SK-N-MC (cell line): Measurements from ENCODE around the gene ARHGDIG.

Experiments
- DNase-seq: peaks from one replicate; pipeline ENCODE4 v3.0.0-alpha.2; 2011; ENCODE audit warnings: low read depth, low spot score
- H3K27ac ChIP-seq: fragments of 200-600 bp; sonication (generic); 2 replicates; pipeline ENCODE4 v1.5.1; 2016; ENCODE audit warnings: mixed run types
- H3K36me3 ChIP-seq: fragments of 200-600 bp; sonication (generic); 2 replicates; pipeline ENCODE4 v1.6.1; 2017; ENCODE audit warnings: antibody characterized with exemption, low read length, mixed read lengths; ENCODE audit not compliant: insufficient read depth
- H3K4me3 ChIP-seq: fragments of 200-600 bp; sonication (generic); 2 replicates; pipeline ENCODE4 v1.5.1; 2016
- H3K9ac ChIP-seq: fragments of 200-600 bp; sonication (generic); 2 replicates; pipeline ENCODE4 v1.8.0; 2017; ENCODE audit warnings: mixed run types, mixed read lengths; ENCODE audit not compliant: insufficient read length
- H3K9me3 ChIP-seq: fragments of 200-600 bp; sonication (generic); 2 replicates; pipeline ENCODE4 v1.6.1; 2017; ENCODE audit warnings: low read depth, mild to moderate bottlenecking, antibody characterized with exemption, low read length, moderate library complexity, mixed read lengths
- EZH2 ChIP-seq: fragments of 200-600 bp; sonication (generic); IDR thresholded peaks from one replicate; pipeline ENCODE4 v1.6.1; 2017; ENCODE audit warnings: antibody characterized with exemption
- FOXP2 ChIP-seq: optimal IDR thresholded peaks from 2 replicates; pipeline ENCODE3; 2011; ENCODE audit warnings: mild to moderate bottlenecking, moderate library complexity; ENCODE audit not compliant: insufficient read depth; ENCODE audit errors: extremely low read length, control extremely low read depth
- POLR2AphosphoS5 ChIP-seq: IDR thresholded peaks from 2 replicates; pipeline ENCODE4 v1.6.1; 2012; ENCODE audit warnings: mild to moderate bottlenecking, low read depth, low read length, borderline replicate concordance

The ARHGDIG gene

GRCh38 chr16:301235-301634 lies 20.8 kb downstream of the ARHGDIG start:
- DNase-seq: no peak
- H3K9me3 ChIP-seq: no peaks in the 10 kb centered on the region
- H3K27ac ChIP-seq: no peak overlapping the region
- TF ChIP-seq FOXP2 (no peak), EZH2 (no peak), POLR2AphosphoS5 (no peak)
- H3K36me3 ChIP-seq: no peaks in the 10 kb centered on the region; the same call in 1 of the 2 replicates
- no peak overlapping the region for H3K9ac ChIP-seq
- no peak overlapping the region for H3K4me3 ChIP-seq

GRCh38 chr16:301950-302349 lies 21.6 kb downstream of the ARHGDIG start:
- Histone ChIP-seq H3K36me3 (no peaks in the 10 kb centered on the region; the same call in 1 of the 2 replicates), H3K27ac (no peak overlapping the region), H3K4me3 (no peak overlapping the region), H3K9me3 (no peaks in the 10 kb centered on the region), H3K9ac (no peak overlapping the region)
- no peak for TF ChIP-seq EZH2
- TF ChIP-seq POLR2AphosphoS5: no peak
- TF ChIP-seq FOXP2: no peak
- DNase-seq: no peak

GRCh38 chr16:303760-304505 lies 23.5 kb downstream of the ARHGDIG start:
- Histone ChIP-seq H3K9ac (no peak overlapping the region), H3K9me3 (no peaks in the 10 kb centered on the region), H3K36me3 (0 out of 2 replicates have a peak, but pooled peaks cover 2% of the 10 kb centered on the region), H3K27ac (no peak overlapping the region), H3K4me3 (no peak overlapping the region)
- DNase-seq: no peak
- TF ChIP-seq POLR2AphosphoS5 (no peak), FOXP2 (no peak), EZH2 (no peak)

- no peak for TF ChIP-seq POLR2AphosphoS5
- TF ChIP-seq EZH2: no peak
- no peak for TF ChIP-seq FOXP2
- no peak overlapping the region for H3K9ac ChIP-seq
- no peak overlapping the region for H3K27ac ChIP-seq
- no peak for DNase-seq
- H3K36me3 ChIP-seq: 0 out of 2 replicates have a peak, but pooled peaks cover 2% of the 10 kb centered on the region
- no peak overlapping the region for H3K4me3 ChIP-seq
- no peaks in the 10 kb centered on the region for H3K9me3 ChIP-seq
Observed at GRCh38 chr16:305916-306626, 25.7 kb downstream of the ARHGDIG start.

- Histone ChIP-seq H3K9me3 (no peaks in the 10 kb centered on the region), H3K36me3 (peaks cover 2% of the 10 kb centered on the region; the same call in 1 of the 2 replicates), H3K27ac (peak overlapping the region; percentile 46; the same call in 1 of the 2 replicates), H3K9ac (no peak overlapping the region), H3K4me3 (no peak overlapping the region)
- TF ChIP-seq EZH2 (no peak), POLR2AphosphoS5 (no peak), FOXP2 (no peak)
- DNase-seq: no peak
Observed at GRCh38 chr16:306911-307370, 26.6 kb downstream of the ARHGDIG start.

- Histone ChIP-seq H3K27ac (no peak overlapping the region), H3K9me3 (no peaks in the 10 kb centered on the region), H3K4me3 (no peak overlapping the region), H3K36me3 (peaks cover 2% of the 10 kb centered on the region; the same call in 1 of the 2 replicates), H3K9ac (no peak overlapping the region)
- TF ChIP-seq POLR2AphosphoS5 (no peak), FOXP2 (no peak), EZH2 (no peak)
- DNase-seq: no peak
Observed at GRCh38 chr16:307691-308312, 27.4 kb downstream of the ARHGDIG start.

- H3K27ac ChIP-seq: no peak overlapping the region
- H3K4me3 ChIP-seq: no peak overlapping the region
- no peak overlapping the region for H3K9ac ChIP-seq
- H3K36me3 ChIP-seq: peaks cover 2% of the 10 kb centered on the region; the same call in 1 of the 2 replicates
- TF ChIP-seq POLR2AphosphoS5: no peak
- no peak for TF ChIP-seq FOXP2
- no peak for TF ChIP-seq EZH2
- DNase-seq: no peak
- no peaks in the 10 kb centered on the region for H3K9me3 ChIP-seq
Observed at GRCh38 chr16:309476-309875, 29.1 kb downstream of the ARHGDIG start.

- DNase-seq: no peak
- Histone ChIP-seq H3K36me3 (peaks cover 2% of the 10 kb centered on the region; the same call in 1 of the 2 replicates), H3K9ac (no peak overlapping the region), H3K9me3 (no peaks in the 10 kb centered on the region), H3K4me3 (no peak overlapping the region), H3K27ac (no peak overlapping the region)
- TF ChIP-seq POLR2AphosphoS5 (no peak), FOXP2 (no peak), EZH2 (no peak)
Observed at GRCh38 chr16:311725-312124, 31.3 kb downstream of the ARHGDIG start.

- no peak for TF ChIP-seq EZH2
- TF ChIP-seq FOXP2: no peak
- no peak for TF ChIP-seq POLR2AphosphoS5
- Histone ChIP-seq H3K36me3 (no peaks in the 10 kb centered on the region; the same call in 1 of the 2 replicates), H3K4me3 (no peak overlapping the region), H3K27ac (no peak overlapping the region), H3K9me3 (no peaks in the 10 kb centered on the region), H3K9ac (no peak overlapping the region)
- DNase-seq: no peak
Observed at GRCh38 chr16:314351-314750, 34.0 kb downstream of the ARHGDIG start.
